RWPE2 (cell line): Measurements from ENCODE around the gene OTUD7B.

ENCODE experiments used
- ATAC-seq: fragments of 200-7000 bp; cut with Tn5 transposase; 3 replicates; pipeline ENCODE4 v1.9.1; 2021; ENCODE audit warnings: low read depth
- DNase-seq: peaks from one replicate; pipeline ENCODE4 v3.0.0-alpha.2; 2020; ENCODE audit warnings: low spot score
- H3K27ac ChIP-seq: fragments of 450-650 bp; 2 replicates; pipeline ENCODE4 v1.5.1; 2017; ENCODE audit warnings: mild to moderate bottlenecking; ENCODE audit not compliant: poor library complexity, severe bottlenecking
- H3K27me3 ChIP-seq: fragments of 250-450 bp; sonication (Bioruptor Pico); 2 replicates; pipeline ENCODE4 v1.5.1; 2021; ENCODE audit warnings: mild to moderate bottlenecking, moderate library complexity; ENCODE audit not compliant: insufficient read depth, poor library complexity, severe bottlenecking
- H3K36me3 ChIP-seq: fragments of 250-450 bp; sonication (Bioruptor Pico); 2 replicates; pipeline ENCODE4 v1.5.1; 2020; ENCODE audit warnings: low read depth, mild to moderate bottlenecking, moderate library complexity
- H3K4me1 ChIP-seq: fragments of 250-450 bp; sonication (Bioruptor Pico); 2 replicates; pipeline ENCODE4 v1.5.1; 2021; ENCODE audit warnings: mild to moderate bottlenecking, moderate library complexity; ENCODE audit not compliant: insufficient read depth, poor library complexity, severe bottlenecking
- H3K4me3 ChIP-seq: fragments of 250-450 bp; sonication (Bioruptor Pico); 2 replicates; pipeline ENCODE4 v1.5.1; 2021; ENCODE audit warnings: mild to moderate bottlenecking, moderate library complexity; ENCODE audit not compliant: severe bottlenecking
- H3K9me3 ChIP-seq: fragments of 250-450 bp; sonication (Bioruptor Pico); 2 replicates; pipeline ENCODE4 v1.5.1; 2021; ENCODE audit warnings: mild to moderate bottlenecking, moderate library complexity; ENCODE audit not compliant: severe bottlenecking
- TF ChIP-seq, protein P1 (sequence below): fragments of 450-650 bp; IDR thresholded peaks from one replicate; pipeline ENCODE4 v1.5.1; 2017; ENCODE audit warnings: mild to moderate bottlenecking, moderate library complexity; ENCODE audit not compliant: poor library complexity, severe bottlenecking

OTUD7B gene

DNA sequence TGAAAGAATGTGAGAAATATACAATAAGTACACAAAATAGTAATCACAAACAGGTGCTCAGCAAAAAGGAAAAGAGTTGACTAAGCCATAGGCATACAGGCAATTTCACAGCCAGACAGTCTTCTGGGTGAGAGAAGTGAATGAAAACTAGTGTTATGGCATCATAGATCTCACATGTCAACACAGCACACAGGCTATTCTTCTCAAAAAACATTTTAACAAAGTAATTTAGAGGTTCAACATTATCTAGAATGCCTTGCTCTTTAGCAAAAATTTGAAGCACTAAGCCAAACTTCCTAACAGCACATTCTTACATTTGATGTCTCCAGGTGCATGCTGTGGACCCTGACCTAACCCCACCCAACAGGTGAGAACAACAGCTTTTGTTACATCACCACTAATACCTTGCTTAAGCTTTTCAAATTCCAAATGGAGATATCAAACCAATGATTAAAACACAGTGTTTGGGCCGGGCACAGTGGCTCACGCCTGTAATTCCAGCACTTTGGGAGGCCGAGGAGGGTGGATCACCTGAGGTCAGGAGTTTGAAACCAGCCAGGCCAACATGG is 30.5 kb downstream of the OTUD7B start:
- no peaks in the 10 kb centered on the region for H3K9me3 ChIP-seq

DNA sequence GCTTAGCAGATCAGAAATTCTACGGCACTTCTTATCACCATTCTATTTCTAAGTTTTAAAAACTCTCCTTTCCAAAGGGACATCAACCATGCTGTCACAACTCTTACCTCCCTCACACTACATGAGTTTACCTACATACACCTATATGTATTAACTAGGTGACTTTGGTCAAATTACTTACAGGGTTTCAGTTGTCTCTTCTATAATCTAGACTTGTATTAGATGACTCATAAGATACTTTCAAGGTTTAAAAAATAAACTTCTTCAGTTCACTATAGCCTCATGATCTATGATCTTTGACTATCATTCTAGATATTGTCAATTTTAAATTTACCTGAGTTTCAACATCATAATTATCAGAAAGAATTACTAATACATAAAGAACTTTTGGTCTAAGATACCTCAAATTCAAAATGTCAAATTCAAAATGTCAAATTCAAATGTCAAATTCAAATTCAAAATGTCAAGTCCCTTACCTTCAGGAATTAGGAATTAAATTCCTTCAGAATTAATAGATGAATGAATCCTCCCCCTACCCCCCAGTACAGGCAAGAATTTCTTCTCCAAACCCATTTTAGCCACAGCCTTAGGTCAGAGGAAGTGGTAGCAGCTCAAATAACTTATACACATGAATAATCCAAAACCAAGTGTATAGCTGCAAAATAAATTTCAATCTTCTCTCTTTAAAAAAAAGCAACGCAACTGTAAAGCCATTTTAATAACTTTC is 31.1 kb downstream of the OTUD7B start:
- peaks cover 43% of the 10 kb centered on the region for H3K36me3 ChIP-seq
- H3K4me1 ChIP-seq, result peaks cover 21% of the 10 kb centered on the region
- H3K4me3 ChIP-seq, result no peak overlapping the region
- TF ChIP-seq, protein P1, sequence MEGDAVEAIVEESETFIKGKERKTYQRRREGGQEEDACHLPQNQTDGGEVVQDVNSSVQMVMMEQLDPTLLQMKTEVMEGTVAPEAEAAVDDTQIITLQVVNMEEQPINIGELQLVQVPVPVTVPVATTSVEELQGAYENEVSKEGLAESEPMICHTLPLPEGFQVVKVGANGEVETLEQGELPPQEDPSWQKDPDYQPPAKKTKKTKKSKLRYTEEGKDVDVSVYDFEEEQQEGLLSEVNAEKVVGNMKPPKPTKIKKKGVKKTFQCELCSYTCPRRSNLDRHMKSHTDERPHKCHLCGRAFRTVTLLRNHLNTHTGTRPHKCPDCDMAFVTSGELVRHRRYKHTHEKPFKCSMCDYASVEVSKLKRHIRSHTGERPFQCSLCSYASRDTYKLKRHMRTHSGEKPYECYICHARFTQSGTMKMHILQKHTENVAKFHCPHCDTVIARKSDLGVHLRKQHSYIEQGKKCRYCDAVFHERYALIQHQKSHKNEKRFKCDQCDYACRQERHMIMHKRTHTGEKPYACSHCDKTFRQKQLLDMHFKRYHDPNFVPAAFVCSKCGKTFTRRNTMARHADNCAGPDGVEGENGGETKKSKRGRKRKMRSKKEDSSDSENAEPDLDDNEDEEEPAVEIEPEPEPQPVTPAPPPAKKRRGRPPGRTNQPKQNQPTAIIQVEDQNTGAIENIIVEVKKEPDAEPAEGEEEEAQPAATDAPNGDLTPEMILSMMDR, result no peak
- H3K27me3 ChIP-seq, result no peaks in the 10 kb centered on the region
- ATAC-seq (no peak), DNase-seq (no peak)
- H3K9me3 ChIP-seq, result no peaks in the 10 kb centered on the region
- no peak overlapping the region for H3K27ac ChIP-seq

More for the DNA sequence above, 30.5 kb downstream of the OTUD7B start:
- Histone ChIP-seq H3K36me3 (peaks cover 41% of the 10 kb centered on the region), H3K27me3 (no peaks in the 10 kb centered on the region), H3K27ac (no peak overlapping the region), H3K4me3 (no peak overlapping the region), H3K4me1 (peaks cover 21% of the 10 kb centered on the region)
- no peak for DNase-seq
- TF ChIP-seq, protein P1, result no peak
- ATAC-seq, result no peak

DNA sequence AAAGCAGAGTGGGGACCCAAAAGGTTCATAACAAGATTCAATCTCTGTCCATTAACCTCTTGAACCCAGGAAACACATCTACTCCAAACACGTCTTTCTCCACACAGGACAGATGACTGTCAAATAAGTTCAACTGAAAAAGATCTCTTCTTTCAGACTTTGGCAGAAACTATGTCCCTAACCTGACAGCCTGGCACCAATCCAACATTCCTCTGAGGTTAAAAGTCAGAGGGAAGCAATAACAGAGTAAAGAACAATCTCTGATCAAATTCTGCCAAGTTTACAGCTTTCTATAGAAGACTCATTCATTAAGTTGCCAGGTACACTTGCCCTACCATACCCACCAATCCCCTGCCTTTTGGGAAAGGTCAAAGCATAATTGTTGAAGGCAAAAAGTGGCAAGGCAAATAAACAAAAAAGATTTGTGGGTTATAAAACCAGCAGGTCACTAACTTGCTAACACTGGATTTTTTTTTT is 31.9 kb downstream of the OTUD7B start:
- ATAC-seq, result no peak
- DNase-seq, result no peak
- TF ChIP-seq, protein P1, result no peak
- peaks cover 48% of the 10 kb centered on the region for H3K36me3 ChIP-seq
- peaks cover 21% of the 10 kb centered on the region for H3K4me1 ChIP-seq
- H3K27me3 ChIP-seq, result no peaks in the 10 kb centered on the region
- no peaks in the 10 kb centered on the region for H3K9me3 ChIP-seq
- H3K27ac ChIP-seq, result no peak overlapping the region
- H3K4me3 ChIP-seq, result no peak overlapping the region

DNA sequence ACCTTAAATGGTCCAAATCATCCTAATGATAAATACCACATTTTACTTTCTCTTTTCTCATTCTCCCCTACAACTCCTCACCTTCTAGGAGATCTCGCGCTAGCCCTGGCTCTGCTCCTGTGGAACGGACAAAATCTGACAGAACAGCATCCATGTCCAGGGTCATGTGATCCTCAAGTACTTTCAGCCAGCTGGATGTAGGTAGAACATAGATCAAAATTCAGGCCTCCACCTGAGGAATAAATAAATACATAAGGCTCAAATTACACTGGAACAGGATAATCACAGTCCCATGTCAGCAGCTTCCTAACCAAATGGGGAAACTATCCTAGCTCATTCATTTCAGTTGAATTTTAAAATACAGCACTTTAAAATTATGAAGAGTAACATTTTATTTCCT is 33.2 kb downstream of the OTUD7B start:
- TF ChIP-seq, protein P1, result no peak
- ATAC-seq (no peak), DNase-seq (no peak)
- peaks cover 21% of the 10 kb centered on the region for H3K4me1 ChIP-seq
- H3K27me3 ChIP-seq, result no peaks in the 10 kb centered on the region
- no peaks in the 10 kb centered on the region for H3K9me3 ChIP-seq
- H3K36me3 ChIP-seq, result peaks cover 59% of the 10 kb centered on the region
- no peak overlapping the region for H3K27ac ChIP-seq
- H3K4me3 ChIP-seq, result no peak overlapping the region

DNA sequence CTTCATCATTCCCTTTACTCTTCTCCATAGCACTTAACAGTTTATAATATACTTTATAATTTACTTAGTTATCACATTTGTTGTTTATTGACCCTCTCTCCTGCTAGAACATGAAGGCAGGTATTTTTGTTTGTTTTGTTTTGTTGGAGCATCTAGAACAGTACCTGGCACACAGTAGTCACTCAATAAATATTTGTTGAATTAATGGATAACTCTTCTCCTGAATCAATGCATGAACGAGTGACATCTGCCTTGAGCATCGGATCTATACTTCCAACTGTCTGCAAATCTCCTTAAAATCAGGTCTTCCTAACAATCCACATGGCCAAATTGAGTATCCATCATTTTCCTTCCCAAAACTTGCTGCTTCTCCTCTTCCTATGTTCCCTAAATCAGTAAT is 38.0 kb downstream of the OTUD7B start:
- H3K4me3 ChIP-seq, result no peak overlapping the region
- H3K4me1 ChIP-seq, result no peaks in the 10 kb centered on the region
- H3K27me3 ChIP-seq, result no peaks in the 10 kb centered on the region
- TF ChIP-seq, protein P1, result no peak
- H3K36me3 ChIP-seq, result peaks cover 80% of the 10 kb centered on the region
- no peaks in the 10 kb centered on the region for H3K9me3 ChIP-seq
- DNase-seq (no peak), ATAC-seq (no peak)
- H3K27ac ChIP-seq, result no peak overlapping the region
